ENCODE measurements around the gene ACOT12.
"Not testable (repeated sequence)": the region's sequence is repeated elsewhere in the genome, so short reads cannot be mapped to it uniquely, and the experiment has no call there.

ACOT12 gene

GRCh38 chr5:81398741-81399140 lies 4.8 kb upstream of the ACOT12 start:
- no peak for DNase-seq (ENCODE audit: low read depth)

- DNase-seq (ENCODE audit: low read depth): no peak
These were observed 3.2 kb upstream of the ACOT12 start for GRCh38 chr5:81397176-81397575.

GRCh38 chr5:81395262-81395661 lies 1.3 kb upstream of the ACOT12 start:
- no peak for DNase-seq (ENCODE audit: low read depth)

- no peak for DNase-seq (ENCODE audit: low read depth)
These were observed 528 bp downstream of the ACOT12 start for GRCh38 chr5:81393430-81393782.

- DNase-seq (ENCODE audit: low read depth): no peak
These were observed 4.9 kb downstream of the ACOT12 start for GRCh38 chr5:81389025-81389424.

GRCh38 chr5:81388169-81388568 lies 5.8 kb downstream of the ACOT12 start:
- no peak for DNase-seq (ENCODE audit: low read depth)

- no peak for DNase-seq (ENCODE audit: low read depth)
These were observed 10.1 kb downstream of the ACOT12 start for GRCh38 chr5:81383867-81384266.

- DNase-seq (ENCODE audit: low read depth): no peak
These were observed 22.5 kb downstream of the ACOT12 start for GRCh38 chr5:81371354-81371876.

GRCh38 chr5:81370912-81371311 lies 23.0 kb downstream of the ACOT12 start:
- no peak for DNase-seq (ENCODE audit: low read depth)

GRCh38 chr5:81365541-81365940 lies 28.4 kb downstream of the ACOT12 start:
- DNase-seq (ENCODE audit: low read depth): no peak

- DNase-seq (ENCODE audit: low read depth): no peak
These were observed 30.7 kb downstream of the ACOT12 start for GRCh38 chr5:81363093-81363871.

- no peak for DNase-seq (ENCODE audit: low read depth)
These were observed 32.3 kb downstream of the ACOT12 start for GRCh38 chr5:81361600-81361999.

- no peak for DNase-seq (ENCODE audit: low read depth)
These were observed 33.3 kb downstream of the ACOT12 start for GRCh38 chr5:81360640-81361039.

GRCh38 chr5:81359881-81360280 lies 34.1 kb downstream of the ACOT12 start:
- DNase-seq (ENCODE audit: low read depth): no peak

GRCh38 chr5:81359108-81359507 lies 34.8 kb downstream of the ACOT12 start:
- DNase-seq (ENCODE audit: low read depth): no peak

GRCh38 chr5:81355291-81356251 lies 38.4 kb downstream of the ACOT12 start:
- no peak for DNase-seq (ENCODE audit: low read depth)

- no peak for DNase-seq (ENCODE audit: low read depth)
These were observed 39.8 kb downstream of the ACOT12 start for GRCh38 chr5:81354093-81354492.

GRCh38 chr5:81353189-81353588 lies 40.7 kb downstream of the ACOT12 start:
- no peak for DNase-seq (ENCODE audit: low read depth)

GRCh38 chr5:81350507-81350906 lies 43.4 kb downstream of the ACOT12 start:
- DNase-seq (ENCODE audit: low read depth): no peak

GRCh38 chr5:81349161-81349560 lies 44.8 kb downstream of the ACOT12 start:
- DNase-seq (ENCODE audit: low read depth): no peak

GRCh38 chr5:81345411-81346003 lies 48.4 kb downstream of the ACOT12 start:
- no peak for DNase-seq (ENCODE audit: low read depth)

- DNase-seq (ENCODE audit: low read depth): no peak
These were observed 49.2 kb downstream of the ACOT12 start for GRCh38 chr5:81344736-81345135.

- not testable (repeated sequence) for DNase-seq (ENCODE audit: low read depth)
These were observed 55.7 kb downstream of the ACOT12 start for GRCh38 chr5:81338213-81338612.

All from stimulated activated CD8-positive, alpha-beta memory T cell treated with anti-CD3 and anti-CD28 coated beads, Interleukin-15, amount 100 ng/mL, for 24 hours (primary cell).